ENCODE results near the gene HABP2. TPM values are rescaled to one million over a fixed set of nuclear protein-coding genes. Genes with fewer than 3 reads are reported as not detected.

HABP2 gene
- total RNA-seq, 1 experiment from 2014 or later, result 0.09 TPM

DNA sequence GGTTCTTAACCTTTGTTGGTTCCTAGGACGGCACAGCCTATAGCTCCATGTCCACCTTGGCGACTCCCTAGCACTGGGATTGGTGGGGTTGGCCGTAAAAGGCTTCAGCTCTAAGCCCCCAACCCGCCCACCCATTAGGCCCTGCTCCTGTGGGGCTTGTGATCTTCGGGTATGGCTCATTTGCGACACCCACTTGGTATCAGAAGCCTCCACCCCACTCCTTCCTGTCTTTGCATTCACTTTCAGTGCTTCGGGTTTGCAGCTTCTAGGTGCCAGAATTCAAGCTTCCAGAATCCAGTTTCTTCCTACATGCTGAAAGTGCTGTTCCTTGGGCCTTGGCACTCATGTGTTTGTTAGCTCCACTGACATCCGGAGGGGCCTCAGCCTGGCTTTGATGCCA is 39.5 kb downstream of the HABP2 start:
- Mint-ChIP-seq H3K36me3 (no peaks in the 10 kb centered on the region), H3K9me3 (no peaks in the 10 kb centered on the region), H3K27me3 (ENCODE audit: low read depth) (peaks cover 2% of the 10 kb centered on the region; the same call in 1 of the 2 replicates), H3K4me1 (no peaks in the 10 kb centered on the region), H3K27ac (no peak overlapping the region), H3K4me3 (no peak overlapping the region)
- DNase-seq (ENCODE audit: low spot score) (no peak), ATAC-seq (no peak)
- CTCF ChIA-PET, result no interaction called here
- no peak for TF ChIP-seq MXD4 (CRISPR knock-in tag; IDR thresholded peaks at IDR 0.05; ENCODE audit: borderline replicate concordance)
- TF ChIP-seq ZNF532 (CRISPR knock-in tag; IDR thresholded peaks at IDR 0.05; ENCODE audit: borderline replicate concordance), result no peak
- no peak for TF ChIP-seq AFF4 (CRISPR knock-in tag; IDR thresholded peaks at IDR 0.05; ENCODE audit: borderline replicate concordance)
- TF ChIP-seq, protein P1, sequence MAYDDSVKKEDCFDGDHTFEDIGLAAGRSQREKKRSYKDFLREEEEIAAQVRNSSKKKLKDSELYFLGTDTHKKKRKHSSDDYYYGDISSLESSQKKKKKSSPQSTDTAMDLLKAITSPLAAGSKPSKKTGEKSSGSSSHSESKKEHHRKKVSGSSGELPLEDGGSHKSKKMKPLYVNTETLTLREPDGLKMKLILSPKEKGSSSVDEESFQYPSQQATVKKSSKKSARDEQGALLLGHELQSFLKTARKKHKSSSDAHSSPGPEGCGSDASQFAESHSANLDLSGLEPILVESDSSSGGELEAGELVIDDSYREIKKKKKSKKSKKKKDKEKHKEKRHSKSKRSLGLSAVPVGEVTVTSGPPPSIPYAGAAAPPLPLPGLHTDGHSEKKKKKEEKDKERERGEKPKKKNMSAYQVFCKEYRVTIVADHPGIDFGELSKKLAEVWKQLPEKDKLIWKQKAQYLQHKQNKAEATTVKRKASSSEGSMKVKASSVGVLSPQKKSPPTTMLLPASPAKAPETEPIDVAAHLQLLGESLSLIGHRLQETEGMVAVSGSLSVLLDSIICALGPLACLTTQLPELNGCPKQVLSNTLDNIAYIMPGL (CRISPR knock-in tag; IDR thresholded peaks at IDR 0.05), result no peak
- TF ChIP-seq STAT6 (CRISPR knock-in tag; conservative IDR thresholded peaks at IDR 0.05; ENCODE audit: low read depth), result no peak
- TF ChIP-seq, protein P2, sequence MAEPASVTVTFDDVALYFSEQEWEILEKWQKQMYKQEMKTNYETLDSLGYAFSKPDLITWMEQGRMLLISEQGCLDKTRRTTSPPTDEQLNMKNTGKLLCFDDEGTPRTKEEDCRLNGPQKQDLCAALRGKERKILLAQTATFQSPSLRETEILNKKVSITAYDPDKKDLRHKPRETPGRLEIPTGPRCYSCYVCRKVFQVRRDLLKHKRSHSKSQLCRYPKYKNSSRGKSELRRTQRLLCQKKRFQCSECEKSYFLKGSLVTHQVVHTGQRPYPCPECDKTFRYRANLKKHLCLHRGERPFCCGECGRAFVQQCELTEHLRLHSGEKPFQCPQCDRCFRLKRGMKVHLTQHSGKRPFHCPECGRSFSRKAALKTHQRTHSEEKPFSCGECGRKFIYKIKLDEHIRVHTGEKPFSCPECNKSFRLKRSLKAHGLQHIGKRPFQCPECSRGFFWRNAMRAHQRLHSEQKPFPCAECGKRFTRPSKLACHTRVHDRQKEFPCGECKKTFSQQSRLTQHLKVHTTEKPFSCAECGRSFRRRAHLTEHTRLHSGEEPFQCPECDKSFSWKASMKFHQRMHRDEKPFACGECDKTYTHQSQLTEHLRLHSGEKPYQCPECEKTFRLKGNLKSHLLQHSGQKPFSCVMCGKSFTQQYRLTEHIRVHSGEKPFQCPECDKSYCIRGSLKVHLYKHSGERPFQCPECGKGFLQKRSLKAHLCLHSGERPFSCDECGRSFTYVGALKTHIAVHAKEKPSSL (CRISPR knock-in tag; conservative IDR thresholded peaks at IDR 0.05), result no peak
- POLR2A ChIA-PET, result no interaction called here

GRCh38 chr10:113594652-113595051 is 41.8 kb downstream of the HABP2 start:
- POLR2A ChIA-PET, result no interaction called here
- H3K36me3 Mint-ChIP-seq, result no peaks in the 10 kb centered on the region
- DNase-seq (ENCODE audit: low spot score) (no peak), ATAC-seq (no peak)
- TF ChIP-seq ZNF416 (CRISPR knock-in tag; IDR thresholded peaks at IDR 0.05) (no peak), SOX15 (CRISPR knock-in tag; IDR thresholded peaks at IDR 0.05) (no peak), ESRRA (CRISPR knock-in tag; IDR thresholded peaks at IDR 0.05; ENCODE audit: borderline replicate concordance) (no peak), USF2 (CRISPR knock-in tag; IDR thresholded peaks at IDR 0.05) (no peak), ZNF219 (CRISPR knock-in tag; IDR thresholded peaks at IDR 0.05; ENCODE audit: borderline replicate concordance) (no peak), NR1H2 (CRISPR knock-in tag; IDR thresholded peaks at IDR 0.05) (no peak), GRHL2 (CRISPR knock-in tag; IDR thresholded peaks at IDR 0.05; ENCODE audit: insufficient replicate concordance, severe bottlenecking) (no peak), EMX1 (CRISPR knock-in tag; IDR thresholded peaks at IDR 0.05) (no peak)
- TF ChIP-seq, protein P3, sequence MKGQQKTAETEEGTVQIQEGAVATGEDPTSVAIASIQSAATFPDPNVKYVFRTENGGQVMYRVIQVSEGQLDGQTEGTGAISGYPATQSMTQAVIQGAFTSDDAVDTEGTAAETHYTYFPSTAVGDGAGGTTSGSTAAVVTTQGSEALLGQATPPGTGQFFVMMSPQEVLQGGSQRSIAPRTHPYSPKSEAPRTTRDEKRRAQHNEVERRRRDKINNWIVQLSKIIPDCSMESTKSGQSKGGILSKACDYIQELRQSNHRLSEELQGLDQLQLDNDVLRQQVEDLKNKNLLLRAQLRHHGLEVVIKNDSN (CRISPR knock-in tag; IDR thresholded peaks at IDR 0.05), result no peak
- no peaks in the 10 kb centered on the region for H3K4me1 Mint-ChIP-seq
- H3K27me3 Mint-ChIP-seq (ENCODE audit: low read depth), result peaks cover 2% of the 10 kb centered on the region; the same call in 1 of the 2 replicates
- no peak overlapping the region for H3K4me3 Mint-ChIP-seq
- no peaks in the 10 kb centered on the region for H3K9me3 Mint-ChIP-seq
- CTCF ChIA-PET, result no interaction called here
- H3K27ac Mint-ChIP-seq, result no peak overlapping the region

Measured in WTC11 (cell line).